Measurements from ENCODE around the gene PNPLA5.

Gene PNPLA5

GRCh38 chr22:43885319-43885671 is 6.5 kb downstream of the PNPLA5 start:
- Histone ChIP-seq H3K27me3 (ENCODE audit: insufficient read depth, poor library complexity, severe bottlenecking) (peaks cover 4% of the 10 kb centered on the region), H3K4me3 (replicated peaks; ENCODE audit: insufficient read depth, low read length) (no peak overlapping the region)
- TF ChIP-seq REST (IDR thresholded peaks at IDR 0.05; ENCODE audit: insufficient replicate concordance, low read depth) (no peak), POLR2AphosphoS5 (IDR thresholded peaks at IDR 0.05; ENCODE audit: low read depth) (no peak), SPI1 (IDR thresholded peaks at IDR 0.05; ENCODE audit: borderline replicate concordance, low read depth) (no peak), GABPA (IDR thresholded peaks at IDR 0.05; ENCODE audit: low read depth) (no peak)

GRCh38 chr22:43884600-43885318 is 7.1 kb downstream of the PNPLA5 start:
- no peak for TF ChIP-seq GABPA (IDR thresholded peaks at IDR 0.05; ENCODE audit: low read depth)
- TF ChIP-seq CTCF (IDR thresholded peaks at IDR 0.05; ENCODE audit: insufficient read depth, low read length), result peak; percentile 90
- TF ChIP-seq POLR2AphosphoS5 (IDR thresholded peaks at IDR 0.05; ENCODE audit: low read depth), result no peak
- no peak for TF ChIP-seq REST (IDR thresholded peaks at IDR 0.05; ENCODE audit: insufficient replicate concordance, low read depth)
- TF ChIP-seq SPI1 (IDR thresholded peaks at IDR 0.05; ENCODE audit: borderline replicate concordance, low read depth), result no peak
- Histone ChIP-seq H3K27ac (replicated peaks) (no peak overlapping the region), H3K4me3 (replicated peaks; ENCODE audit: insufficient read depth, low read length) (no peak overlapping the region), H3K27me3 (ENCODE audit: insufficient read depth, poor library complexity, severe bottlenecking) (peaks cover 2% of the 10 kb centered on the region)
- peak; percentile 31 to 38 for DNase-seq (ENCODE audit: low read depth in 1 of 2, low spot score in 1 of 2)

More at GRCh38 chr22:43885319-43885671, 6.5 kb downstream of the PNPLA5 start:
- no peak for DNase-seq (ENCODE audit: low read depth in 1 of 2, low spot score in 1 of 2)
- no peak overlapping the region for H3K27ac ChIP-seq (replicated peaks)

DNA sequence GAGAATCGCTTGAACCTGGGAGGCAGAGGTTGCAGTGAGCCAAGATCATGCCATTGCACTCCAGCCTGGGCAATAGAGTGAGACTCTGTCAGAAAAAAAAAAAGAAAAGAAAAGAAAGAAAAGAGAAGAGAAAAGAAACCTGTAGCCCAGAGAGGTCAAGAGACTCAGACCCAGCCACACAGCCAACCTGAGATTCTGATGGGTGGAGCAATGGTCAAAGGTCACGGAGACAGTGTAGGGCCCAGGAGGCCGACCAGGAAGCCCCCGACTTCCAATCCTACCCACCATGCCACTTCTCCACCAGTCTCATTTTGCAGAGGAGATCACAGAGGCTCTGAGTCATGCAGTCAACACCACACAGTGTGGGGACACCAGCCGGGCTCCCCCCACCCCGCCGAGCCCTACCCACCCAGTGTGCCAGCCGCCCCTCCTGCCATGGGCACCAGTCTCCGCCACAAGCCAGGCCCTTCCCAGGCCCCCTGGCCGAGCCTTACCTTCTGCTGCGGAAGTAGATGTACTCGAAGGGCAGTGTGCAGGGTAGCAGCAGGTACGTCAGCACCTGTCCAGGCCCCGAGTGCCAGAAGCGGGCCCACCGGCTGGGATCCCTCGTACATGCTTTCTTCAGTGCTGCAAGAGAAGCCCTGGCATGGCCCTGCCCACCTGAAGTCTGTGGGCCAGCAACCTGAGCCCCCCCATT is 7.9 kb downstream of the PNPLA5 start:
- no peak for DNase-seq (ENCODE audit: low read depth in 1 of 2, low spot score in 1 of 2)
- H3K27ac ChIP-seq (replicated peaks), result no peak overlapping the region
- TF ChIP-seq GABPA (IDR thresholded peaks at IDR 0.05; ENCODE audit: low read depth), result no peak
- no peak for TF ChIP-seq POLR2AphosphoS5 (IDR thresholded peaks at IDR 0.05; ENCODE audit: low read depth)
- TF ChIP-seq SPI1 (IDR thresholded peaks at IDR 0.05; ENCODE audit: borderline replicate concordance, low read depth), result no peak
- TF ChIP-seq CTCF (IDR thresholded peaks at IDR 0.05; ENCODE audit: insufficient read depth, low read length), result no peak
- TF ChIP-seq REST (IDR thresholded peaks at IDR 0.05; ENCODE audit: insufficient replicate concordance, low read depth), result no peak
- H3K4me3 ChIP-seq (replicated peaks; ENCODE audit: insufficient read depth, low read length), result no peak overlapping the region
- H3K27me3 ChIP-seq (ENCODE audit: insufficient read depth, poor library complexity, severe bottlenecking), result no peaks in the 10 kb centered on the region

Data from HL-60 (cell line).